Esophagus squamous epithelium (tissue), 5 donors: ENCODE data around the gene SLC3A2. TPM values are rescaled to one million over a fixed set of nuclear protein-coding genes. Genes with fewer than 3 reads are reported as not detected.

Source experiments
- DNase-seq: peaks from one replicate; lab custom pipeline; 2025; lab: John Stamatoyannopoulos, UW
- H3K27ac ChIP-seq, 4 donors: fragments of 200-600 bp; sonication (generic); one replicate each; pipeline ENCODE4 v1.5.1; 2016 to 2019; ENCODE audit warnings: mild to moderate bottlenecking in 1 of 4
- H3K27me3 ChIP-seq, 4 donors: fragments of 200-600 bp; sonication (generic); 1 replicate in 3 of 4; 2 replicates in 1 of 4; pipeline versions ENCODE4 v1.5.1 to v1.6.0; 2017 to 2021; ENCODE audit warnings: antibody characterized with exemption in 1 of 4
- H3K36me3 ChIP-seq, 3 donors: fragments of 200-600 bp; sonication (generic); one replicate each; pipeline ENCODE4 v1.5.1; 2016 to 2019
- H3K4me1 ChIP-seq, 3 donors: fragments of 200-600 bp; sonication (generic); one replicate each; pipeline ENCODE4 v1.5.1; 2017 to 2019
- H3K4me3 ChIP-seq, 4 donors: fragments of 200-600 bp; sonication (generic); 1 replicate in 3 of 4; 2 replicates in 1 of 4; pipeline ENCODE4 v1.5.1; 2016 to 2019; ENCODE audit warnings: mild to moderate bottlenecking in 2 of 4, moderate library complexity in 1 of 4
- H3K9me3 ChIP-seq, 3 donors: fragments of 200-600 bp; sonication (generic); one replicate each; pipeline ENCODE4 v1.5.1; 2016 to 2019
- CTCF ChIP-seq, 6 experiments: fragments of 450-650 bp in 4 of 6; fragments of 200-600 bp in 2 of 6; sonication (generic) in 2 of 6; IDR thresholded peaks; one replicate each; pipeline ENCODE4 v1.5.1; 2016 to 2019; ENCODE audit warnings: antibody characterized with exemption in 6 of 6, mild to moderate bottlenecking in 4 of 6, moderate library complexity in 4 of 6
- POLR2A ChIP-seq, 4 donors: fragments of 450-650 bp; IDR thresholded peaks; one replicate each; pipeline ENCODE4 v1.6.1; 2017; ENCODE audit warnings: antibody characterized with exemption in 4 of 4, mild to moderate bottlenecking in 4 of 4, moderate library complexity in 3 of 4
- WGBS, 2 donors: methylation state at CpG; one replicate each; pipeline ENCODE4 v1.1.5; 2018; 5-methylcytosine and 5-hydroxymethylcytosine counted together
- intact Hi-C: fragments of 100-400 bp; cut with DNase I; formaldehyde crosslinking; loops from one replicate; pipeline ENCODE4 v1.15.0; 2022
- total RNA-seq, 4 donors: library from RNA; depleted of rRNA; stranded (reverse); fragments of >200 nt; gene quantifications; one replicate each; pipeline ENCODE4 v1.1.0, GENCODE V29; 2016
- donor health status: DM: yes; HTN: yes; CAD: no.

The SLC3A2 gene
- total RNA-seq, 4 donors from 2014 or later: 132 to 373 (median 153) TPM

DNA sequence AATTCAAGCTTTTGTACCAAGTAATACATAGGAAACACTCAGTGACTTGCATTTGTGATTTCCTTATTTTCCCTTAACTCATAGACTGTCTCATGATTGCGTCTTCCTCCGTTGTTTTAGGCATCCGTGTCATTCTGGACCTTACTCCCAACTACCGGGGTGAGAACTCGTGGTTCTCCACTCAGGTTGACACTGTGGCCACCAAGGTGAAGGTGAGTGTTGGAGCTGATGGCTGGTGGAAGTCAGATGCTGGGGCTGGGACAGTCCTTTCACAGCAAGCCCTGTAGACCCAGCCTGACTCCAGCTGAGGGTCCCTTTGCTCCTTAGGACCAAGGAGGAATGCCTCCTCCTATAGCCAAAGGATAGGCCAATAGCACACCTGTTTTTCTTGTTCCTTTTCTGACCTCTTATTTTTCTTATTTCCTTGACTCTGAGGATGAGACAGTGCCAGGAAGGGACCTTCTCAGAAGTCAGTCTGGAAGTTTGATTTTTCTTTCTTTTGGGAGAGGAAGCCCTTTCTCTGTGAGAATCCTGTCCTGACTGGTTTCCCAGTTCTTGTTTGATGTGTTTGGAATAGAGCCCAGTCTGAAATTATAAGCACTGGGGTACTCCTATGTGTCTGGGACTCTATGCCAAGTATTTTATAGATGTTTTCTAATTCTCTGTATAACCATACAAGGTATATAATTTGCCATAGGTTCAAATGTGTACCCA is 2.2 kb downstream of the SLC3A2 start:
- H3K4me1 ChIP-seq: peaks cover 44 to 88% (median 51%) of the 10 kb centered on the region in 3 donors
- peak overlapping the region; percentile 95 to 100 (median 98) for H3K27ac ChIP-seq
- TF ChIP-seq POLR2A (IDR thresholded peaks at IDR 0.05) (no peak), CTCF (IDR thresholded peaks at IDR 0.05) (no peak)
- WGBS, 2 donors: 27 to 45% methylated on average over 5 of the region's 5 CpGs
- H3K27me3 ChIP-seq: no peaks in the 10 kb centered on the region
- intact Hi-C loops: loop anchor here (5.0 kb wide), 1 partner anchor 96 kb away; the partner anchor contains the start of gene TMEM179B
- peaks cover 38 to 60% (median 57%) of the 10 kb centered on the region in 3 donors for H3K36me3 ChIP-seq
- DNase-seq: no peak
- peak overlapping the region; percentile 74 to 99 (median 86) for H3K4me3 ChIP-seq
- H3K9me3 ChIP-seq: no peaks in the 10 kb centered on the region

DNA sequence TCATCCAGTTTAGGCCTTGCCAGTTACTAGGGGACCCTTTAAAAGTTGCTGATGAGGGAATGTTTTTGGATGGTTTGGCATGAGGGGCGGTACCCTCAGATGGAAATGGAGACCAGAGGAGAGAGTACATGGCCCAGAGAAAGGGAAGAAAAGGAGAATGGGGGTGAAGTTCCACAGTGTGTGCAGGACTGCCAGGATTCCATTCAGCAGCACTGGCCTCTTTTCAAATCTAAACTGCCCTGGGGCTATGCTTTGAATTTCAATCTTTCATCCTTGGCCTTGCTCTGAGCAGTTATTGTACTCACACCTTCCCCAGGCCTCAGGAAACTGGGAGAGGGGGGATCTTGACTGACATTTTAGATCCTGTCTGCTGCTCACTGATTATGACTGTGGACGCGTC is 3.0 kb downstream of the SLC3A2 start:
- no peak for DNase-seq
- H3K27ac ChIP-seq: peak overlapping the region; percentile 36 to 100 (median 98)
- no peak for TF ChIP-seq POLR2A (IDR thresholded peaks at IDR 0.05)
- no peak for TF ChIP-seq CTCF (IDR thresholded peaks at IDR 0.05)

DNA sequence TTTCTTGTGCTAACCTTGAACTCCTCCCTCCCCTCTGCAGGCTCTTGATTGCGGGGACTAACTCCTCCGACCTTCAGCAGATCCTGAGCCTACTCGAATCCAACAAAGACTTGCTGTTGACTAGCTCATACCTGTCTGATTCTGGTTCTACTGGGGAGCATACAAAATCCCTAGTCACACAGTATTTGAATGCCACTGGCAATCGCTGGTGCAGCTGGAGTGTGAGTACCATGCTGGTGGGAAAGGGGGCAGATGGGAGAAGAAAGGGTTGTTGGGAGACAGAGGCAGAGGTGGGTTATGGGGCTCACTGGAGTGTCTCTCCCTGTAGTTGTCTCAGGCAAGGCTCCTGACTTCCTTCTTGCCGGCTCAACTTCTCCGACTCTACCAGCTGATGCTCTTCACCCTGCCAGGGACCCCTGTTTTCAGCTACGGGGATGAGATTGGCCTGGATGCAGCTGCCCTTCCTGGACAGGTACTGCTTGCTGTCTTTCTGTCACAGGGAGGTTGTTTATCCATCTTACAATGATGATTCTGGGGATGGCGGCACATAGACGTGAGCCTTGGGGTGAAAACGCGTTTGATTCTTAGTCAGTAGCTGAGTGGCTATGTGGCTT is 4.5 kb downstream of the SLC3A2 start:
- Histone ChIP-seq H3K4me1 (peaks cover 30 to 88% (median 38%) of the 10 kb centered on the region in 3 donors), H3K27ac (no peak overlapping the region), H3K4me3 (no peak overlapping the region), H3K9me3 (no peaks in the 10 kb centered on the region), H3K36me3 (peaks cover 52 to 81% (median 72%) of the 10 kb centered on the region in 3 donors), H3K27me3 (no peaks in the 10 kb centered on the region)
- TF ChIP-seq POLR2A (IDR thresholded peaks at IDR 0.05) (no peak), CTCF (IDR thresholded peaks at IDR 0.05) (no peak)
- 76 to 81% methylated on average over 11 of the region's 11 CpGs for WGBS, 2 donors
- DNase-seq: no peak
- intact Hi-C loops: no loop called here

More for the DNA sequence above, 3.0 kb downstream of the SLC3A2 start:
- 40 to 60% methylated on average over 3 of the region's 3 CpGs for WGBS, 2 donors
- H3K9me3 ChIP-seq: no peaks in the 10 kb centered on the region
- H3K27me3 ChIP-seq: no peaks in the 10 kb centered on the region
- peak overlapping the region in 2 of 4 donors; percentile 74 to 93 for H3K4me3 ChIP-seq
- intact Hi-C loops: loop anchor here (5.0 kb wide), 1 partner anchor 96 kb away; the partner anchor contains the start of gene TMEM179B
- H3K36me3 ChIP-seq: peaks cover 45 to 67% (median 64%) of the 10 kb centered on the region in 3 donors
- peaks cover 44 to 88% (median 50%) of the 10 kb centered on the region in 3 donors for H3K4me1 ChIP-seq

DNA sequence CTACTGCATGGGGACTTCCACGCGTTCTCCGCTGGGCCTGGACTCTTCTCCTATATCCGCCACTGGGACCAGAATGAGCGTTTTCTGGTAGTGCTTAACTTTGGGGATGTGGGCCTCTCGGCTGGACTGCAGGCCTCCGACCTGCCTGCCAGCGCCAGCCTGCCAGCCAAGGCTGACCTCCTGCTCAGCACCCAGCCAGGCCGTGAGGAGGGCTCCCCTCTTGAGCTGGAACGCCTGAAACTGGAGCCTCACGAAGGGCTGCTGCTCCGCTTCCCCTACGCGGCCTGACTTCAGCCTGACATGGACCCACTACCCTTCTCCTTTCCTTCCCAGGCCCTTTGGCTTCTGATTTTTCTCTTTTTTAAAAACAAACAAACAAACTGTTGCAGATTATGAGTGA is 7.7 kb downstream of the SLC3A2 start:
- Histone ChIP-seq H3K27ac (no peak overlapping the region), H3K36me3 (peaks cover 51 to 66% (median 59%) of the 10 kb centered on the region in 3 donors), H3K27me3 (no peaks in the 10 kb centered on the region), H3K4me3 (no peak overlapping the region), H3K4me1 (peaks cover 14 to 72% (median 22%) of the 10 kb centered on the region in 3 donors), H3K9me3 (no peaks in the 10 kb centered on the region)
- TF ChIP-seq CTCF (IDR thresholded peaks at IDR 0.05): no peak
- no peak for TF ChIP-seq POLR2A (IDR thresholded peaks at IDR 0.05)
- 91 to 94% methylated on average over 5 to 14 of the region's 14 CpGs for WGBS, 2 donors
- DNase-seq: no peak
- intact Hi-C loops: no loop called here

DNA sequence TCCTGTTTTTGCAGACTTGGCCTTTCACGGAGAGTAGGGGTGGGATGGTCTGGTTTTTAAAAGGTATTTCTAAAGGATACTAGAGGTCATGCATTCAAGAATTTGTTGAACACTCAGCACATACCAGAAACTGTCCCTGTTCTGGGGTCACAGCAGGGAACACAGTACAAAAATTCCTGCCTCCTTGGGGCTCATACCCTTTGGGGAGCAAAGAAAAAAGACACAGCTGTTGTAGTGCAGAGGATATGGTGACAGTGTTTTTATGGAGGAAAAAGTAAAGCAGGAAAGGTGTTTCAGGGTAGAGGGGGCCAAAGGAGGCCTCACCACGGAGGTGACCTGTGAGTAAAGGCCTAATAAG is 8.4 kb downstream of the SLC3A2 start:
- Histone ChIP-seq H3K36me3 (peaks cover 45 to 59% (median 52%) of the 10 kb centered on the region in 3 donors), H3K9me3 (no peaks in the 10 kb centered on the region), H3K27ac (peak overlapping the region in 3 of 4 donors; percentile 6 to 23 (median 6)), H3K27me3 (no peaks in the 10 kb centered on the region), H3K4me1 (peaks cover 7 to 65% (median 15%) of the 10 kb centered on the region in 3 donors), H3K4me3 (no peak overlapping the region)
- WGBS, 2 donors: 66 to 95% methylated on average over 2 of the region's 2 CpGs
- intact Hi-C loops: no loop called here
- no peak for TF ChIP-seq POLR2A (IDR thresholded peaks at IDR 0.05)
- no peak for TF ChIP-seq CTCF (IDR thresholded peaks at IDR 0.05)
- DNase-seq: no peak
